ENCODE results near the gene RNPC3.

GRCh38 chr1:103497404-103497803 is 28.1 kb upstream of the RNPC3 start:
- TF ChIP-seq CTCF (IDR thresholded peaks at IDR 0.05) (no peak), POLR2A (IDR thresholded peaks at IDR 0.05) (no peak)

Data from heart left ventricle (tissue), 13 donors.